CD4-positive, alpha-beta T cell (primary cell): ENCODE data around the gene TMEM26. TPM values are rescaled to one million over a fixed set of nuclear protein-coding genes. Genes with fewer than 3 reads are reported as not detected.
"Not testable (repeated sequence)": the region's sequence is repeated elsewhere in the genome, so short reads cannot be mapped to it uniquely, and the experiment has no call there.

Experiments used
- ATAC-seq: fragments of 200-7000 bp; cut with Tn5 transposase; one replicate; pipeline ENCODE4 v1.10.0; 2022; ENCODE audit warnings: mild to moderate bottlenecking; ENCODE audit not compliant: poor library complexity
- CTCF ChIA-PET: fragments of 350-600 bp; sonication (Branson Sonifier 250); formaldehyde crosslinking; loops from one replicate; lab custom pipeline; 2021; ENCODE audit warnings: antibody characterized with exemption, inconsistent platforms; lab: Charles Lee
- POLR2A ChIA-PET: fragments of 350-600 bp; sonication (Branson Sonifier 250); formaldehyde crosslinking; loops from one replicate; lab custom pipeline; 2021; ENCODE audit warnings: antibody characterized with exemption, inconsistent platforms; lab: Charles Lee
- DNase-seq, 14 experiments: peaks; one replicate each; pipeline ENCODE4 v3.0.0-alpha.2; 2013 to 2020; ENCODE audit warnings: mixed read lengths in 2 of 14
- H3K27ac ChIP-seq, 2 donors: one replicate each; pipeline versions ENCODE4 v1.5.1 to v1.7.0; 2013; ENCODE audit warnings: low read length in 2 of 2, low read depth in 1 of 2, mild to moderate bottlenecking in 1 of 2
- H3K27me3 ChIP-seq, 2 experiments: 1 replicate in 1 of 2; 2 replicates in 1 of 2; pipeline versions ENCODE4 v1.6.1 to v1.7.0; 2013; ENCODE audit warnings: low read length in 2 of 2, control low read depth in 1 of 2, mild to moderate bottlenecking in 1 of 2, moderate library complexity in 1 of 2; ENCODE audit not compliant: insufficient read depth in 2 of 2, control insufficient read depth in 1 of 2
- H3K36me3 ChIP-seq: one replicate; pipeline ENCODE4 v1.6.1; 2013; ENCODE audit warnings: low read length, control low read depth; ENCODE audit not compliant: insufficient read depth
- H3K4me1 ChIP-seq: one replicate; pipeline ENCODE4 v1.6.1; 2013; ENCODE audit warnings: low read length, control low read depth; ENCODE audit not compliant: insufficient read depth
- H3K4me3 ChIP-seq: one replicate; pipeline ENCODE4 v1.5.1; 2013; ENCODE audit warnings: mild to moderate bottlenecking, low read length, moderate library complexity
- H3K9me3 ChIP-seq, 2 experiments: 1 replicate in 1 of 2; 2 replicates in 1 of 2; pipeline versions ENCODE4 v1.6.1 to v1.7.0; 2013; ENCODE audit warnings: low read length in 2 of 2, mild to moderate bottlenecking in 2 of 2, control low read depth in 1 of 2, moderate library complexity in 1 of 2; ENCODE audit not compliant: control insufficient read depth in 1 of 2, insufficient read depth in 1 of 2
- H3K27ac Mint-ChIP-seq: one replicate; pipeline ENCODE4 v1.8.0; 2020; ENCODE audit warnings: mixed read lengths
- H3K27me3 Mint-ChIP-seq: one replicate; pipeline ENCODE4 v1.8.0; 2021; ENCODE audit warnings: mixed read lengths
- H3K36me3 Mint-ChIP-seq: one replicate; pipeline ENCODE4 v1.8.0; 2021; ENCODE audit warnings: low read depth, mixed read lengths
- H3K4me1 Mint-ChIP-seq: one replicate; pipeline ENCODE4 v1.8.0; 2021; ENCODE audit warnings: low read depth, mixed read lengths
- H3K4me3 Mint-ChIP-seq: one replicate; pipeline ENCODE4 v1.8.0; 2020; ENCODE audit warnings: mild to moderate bottlenecking, mixed read lengths
- H3K9me3 Mint-ChIP-seq: one replicate; pipeline ENCODE4 v1.8.0; 2020; ENCODE audit warnings: mixed read lengths
- intact Hi-C, 2 experiments: fragments of 100-400 bp; cut with DNase I in 1 of 2; cut with micrococcal nuclease in 1 of 2; formaldehyde crosslinking; loops; one replicate each; pipeline versions ENCODE4 v1.15.1 to v1.9.0; 2023 to 2025; cut with DNase I, micrococcal nuclease
- total RNA-seq, 174 experiments: library from RNA in 2 of 174; stranded (reverse) in 2 of 174; gene quantifications; one replicate each; pipeline ENCODE4 v1.2.3 and lab custom pipeline; 2021 to 2026
- TF ChIP-seq, protein P1 (sequence below): fragments of 200-600 bp; IDR thresholded peaks from one replicate; pipeline ENCODE4 v1.8.0; 2022; ENCODE audit warnings: antibody characterized with exemption, mild to moderate bottlenecking

TMEM26 gene
- total RNA-seq, 2 experiments from 2014 or later: not detected

DNA sequence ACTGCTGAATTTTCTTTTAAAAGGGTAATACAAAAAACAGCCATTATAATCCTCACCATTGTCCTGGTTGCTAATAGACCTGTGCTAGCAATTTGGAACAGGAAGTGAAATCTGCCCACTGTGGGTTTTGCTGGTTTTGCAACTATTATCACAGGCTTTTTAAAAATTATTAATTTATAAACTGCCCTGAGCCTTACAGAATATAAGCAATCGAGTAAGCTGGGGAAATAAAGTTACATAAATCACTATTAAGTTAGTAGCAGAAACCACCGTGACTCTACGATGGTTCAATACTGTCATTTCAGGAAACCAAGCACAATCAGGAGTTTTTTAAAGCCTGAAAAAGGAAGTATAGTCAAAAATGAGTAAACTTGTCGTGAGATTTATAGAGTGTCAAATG lies 62.3 kb downstream of the TMEM26 start:
- intact Hi-C loops: no loop called here

GRCh38 chr10:61389887-61390286 lies 63.3 kb downstream of the TMEM26 start:
- no peaks in the 10 kb centered on the region for H3K9me3 Mint-ChIP-seq
- H3K4me1 Mint-ChIP-seq: no peaks in the 10 kb centered on the region
- Histone ChIP-seq H3K4me1 (no peaks in the 10 kb centered on the region), H3K27ac (no peak overlapping the region), H3K4me3 (no peak overlapping the region), H3K9me3 (peaks cover 0 to 5% of the 10 kb centered on the region in 2 experiments), H3K36me3 (no peaks in the 10 kb centered on the region), H3K27me3 (peaks cover 0 to 4% of the 10 kb centered on the region in 2 experiments)
- DNase-seq: peak in 2 of 14 experiments; percentile 28 to 36
- H3K4me3 Mint-ChIP-seq: no peak overlapping the region
- ChIA-PET CTCF (no interaction called here), POLR2A (no interaction called here)
- no peak overlapping the region for H3K27ac Mint-ChIP-seq
- intact Hi-C loops: no loop called here
- ATAC-seq: no peak
- no peaks in the 10 kb centered on the region for H3K36me3 Mint-ChIP-seq
- TF ChIP-seq, protein P1, sequence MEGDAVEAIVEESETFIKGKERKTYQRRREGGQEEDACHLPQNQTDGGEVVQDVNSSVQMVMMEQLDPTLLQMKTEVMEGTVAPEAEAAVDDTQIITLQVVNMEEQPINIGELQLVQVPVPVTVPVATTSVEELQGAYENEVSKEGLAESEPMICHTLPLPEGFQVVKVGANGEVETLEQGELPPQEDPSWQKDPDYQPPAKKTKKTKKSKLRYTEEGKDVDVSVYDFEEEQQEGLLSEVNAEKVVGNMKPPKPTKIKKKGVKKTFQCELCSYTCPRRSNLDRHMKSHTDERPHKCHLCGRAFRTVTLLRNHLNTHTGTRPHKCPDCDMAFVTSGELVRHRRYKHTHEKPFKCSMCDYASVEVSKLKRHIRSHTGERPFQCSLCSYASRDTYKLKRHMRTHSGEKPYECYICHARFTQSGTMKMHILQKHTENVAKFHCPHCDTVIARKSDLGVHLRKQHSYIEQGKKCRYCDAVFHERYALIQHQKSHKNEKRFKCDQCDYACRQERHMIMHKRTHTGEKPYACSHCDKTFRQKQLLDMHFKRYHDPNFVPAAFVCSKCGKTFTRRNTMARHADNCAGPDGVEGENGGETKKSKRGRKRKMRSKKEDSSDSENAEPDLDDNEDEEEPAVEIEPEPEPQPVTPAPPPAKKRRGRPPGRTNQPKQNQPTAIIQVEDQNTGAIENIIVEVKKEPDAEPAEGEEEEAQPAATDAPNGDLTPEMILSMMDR: no peak
- no peaks in the 10 kb centered on the region for H3K27me3 Mint-ChIP-seq

More for the DNA sequence above, 62.3 kb downstream of the TMEM26 start:
- CTCF ChIA-PET: no interaction called here
- ATAC-seq (no peak), DNase-seq (peak in 3 of 14 experiments; percentile 4 to 37 (median 20))
- H3K9me3 Mint-ChIP-seq: no peaks in the 10 kb centered on the region
- TF ChIP-seq, protein P1: no peak
- no peaks in the 10 kb centered on the region for H3K4me1 Mint-ChIP-seq
- H3K36me3 Mint-ChIP-seq: no peaks in the 10 kb centered on the region
- no peaks in the 10 kb centered on the region for H3K27me3 Mint-ChIP-seq
- H3K4me3 Mint-ChIP-seq: no peak overlapping the region
- POLR2A ChIA-PET: no interaction called here
- Histone ChIP-seq H3K4me1 (no peaks in the 10 kb centered on the region), H3K9me3 (peaks cover 0 to 5% of the 10 kb centered on the region in 2 experiments), H3K4me3 (no peak overlapping the region), H3K27ac (no peak overlapping the region), H3K36me3 (no peaks in the 10 kb centered on the region), H3K27me3 (peaks cover 0 to 4% of the 10 kb centered on the region in 2 experiments)
- no peak overlapping the region for H3K27ac Mint-ChIP-seq

- H3K4me3 Mint-ChIP-seq, H3K27me3 ChIP-seq, H3K27ac Mint-ChIP-seq, H3K27ac ChIP-seq, H3K27me3 Mint-ChIP-seq, H3K36me3 Mint-ChIP-seq, CTCF ChIA-PET, ATAC-seq, H3K4me1 ChIP-seq, H3K36me3 ChIP-seq, H3K9me3 Mint-ChIP-seq, H3K4me1 Mint-ChIP-seq, POLR2A ChIA-PET, intact Hi-C loops, H3K9me3 ChIP-seq, H3K4me3 ChIP-seq: not testable (repeated sequence)
- peak in 1 of 14 experiments; percentile 22 for DNase-seq
Measured at GRCh38 chr10:61388986-61389385, 64.2 kb downstream of the TMEM26 start.
